GM12891 (cell line): Measurements from ENCODE around the gene CREB5.

Source experiments
- POLR2A ChIP-seq: IDR thresholded peaks from 2 replicates; pipeline ENCODE4 v1.6.1; 2011; ENCODE audit warnings: low read depth, low read length, control low read depth
- POLR2AphosphoS5 ChIP-seq: IDR thresholded peaks from 2 replicates; pipeline ENCODE4 v1.6.1; 2011; ENCODE audit warnings: low read depth, low read length, control low read depth
- POU2F2 ChIP-seq: IDR thresholded peaks from 2 replicates; pipeline ENCODE4 v1.6.1; 2011; ENCODE audit warnings: low read depth, mild to moderate bottlenecking, control low read depth, low read length, moderate library complexity
- TAF1 ChIP-seq: IDR thresholded peaks from 2 replicates; pipeline ENCODE4 v1.6.1; 2011; ENCODE audit warnings: low read depth, low read length, control low read depth

- TF ChIP-seq POLR2A (no peak), POU2F2 (no peak), POLR2AphosphoS5 (no peak), TAF1 (no peak)
These were observed 20.7 kb downstream of the CREB5 start for GRCh38 chr7:28433039-28433438.
